GM12878 (cell line): Measurements from ENCODE around the gene ZFP36. TPM values are rescaled to one million over a fixed set of nuclear protein-coding genes. Genes with fewer than 3 reads are reported as not detected.

Source experiments
- ATAC-seq: fragments of 200-7000 bp; cut with Tn5 transposase; 3 replicates; pipeline ENCODE4 v1.9.1; 2020; ENCODE audit warnings: mild to moderate bottlenecking, moderate library complexity
- BruUV-seq: library from RNA; stranded (reverse); fragments of 400-500 nt; replicated peaks from 2 replicates; lab custom pipeline; 2021; lab: Mats Ljungman, UMichigan
- CTCF ChIA-PET: fragments of 300-600 bp; sonication (Branson Sonifier 250); formaldehyde crosslinking; extraction: SDS; loops from one replicate; lab custom pipeline; 2021; ENCODE audit warnings: inconsistent platforms; lab: Yijun Ruan, JAX
- POLR2A ChIA-PET: fragments of 350-600 bp; formaldehyde crosslinking; extraction: SDS; loops from one replicate; lab custom pipeline; 2021; ENCODE audit warnings: inconsistent platforms; lab: Charles Lee
- RAD21 ChIA-PET: fragments of 300-600 bp; sonication (Branson Sonifier 250); formaldehyde crosslinking; loops from one replicate; lab custom pipeline; 2023; ENCODE audit warnings: antibody characterized with exemption; ENCODE audit not compliant: unreplicated experiment; lab: Charles Lee
- SMC1A ChIA-PET: fragments of 300-600 bp; sonication (Branson Sonifier 250); formaldehyde crosslinking; loops from one replicate; lab custom pipeline; 2023; ENCODE audit not compliant: unreplicated experiment, uncharacterized antibody; lab: Charles Lee
- DNase-seq: peaks from one replicate; pipeline ENCODE4 v3.0.0-alpha.2; 2011; ENCODE audit warnings: low read depth, low spot score
- FAIRE-seq: peaks from 3 replicates; lab custom pipeline; 2011; peaks lifted over from hg19 to GRCh38; lab: Jason Lieb, UNC
- H2AFZ ChIP-seq: 2 replicates; pipeline ENCODE4 v1.6.0; 2011; ENCODE audit warnings: low read depth, low read length, control low read depth; ENCODE audit not compliant: control insufficient read depth
- H3K27ac ChIP-seq: 2 replicates; pipeline ENCODE4 v1.5.1; 2011; ENCODE audit warnings: control low read depth; ENCODE audit not compliant: control insufficient read depth, insufficient read depth
- H3K27me3 ChIP-seq, 2 experiments: replicated peaks in 1 of 2; 2 replicates each; pipeline versions ENCODE4 v1.6.0 to v1.6.1; 2011; ENCODE audit warnings: low read length in 1 of 2; ENCODE audit not compliant: control insufficient read depth in 2 of 2, insufficient read depth in 2 of 2
- H3K36me3 ChIP-seq, 2 experiments: 2 replicates each; pipeline ENCODE4 v1.5.1; 2011; ENCODE audit warnings: low read length in 1 of 2; ENCODE audit not compliant: control insufficient read depth in 2 of 2, insufficient read depth in 2 of 2
- H3K4me1 ChIP-seq: 2 replicates; pipeline ENCODE4 v1.6.1; 2011; ENCODE audit warnings: mild to moderate bottlenecking, low read length, moderate library complexity, mixed read lengths; ENCODE audit not compliant: control insufficient read depth, insufficient read depth
- H3K4me2 ChIP-seq: 2 replicates; pipeline ENCODE4 v1.6.0; 2011; ENCODE audit warnings: control low read depth; ENCODE audit not compliant: control insufficient read depth, insufficient read depth
- H3K4me3 ChIP-seq: fragments of 200-600 bp; sonication (generic); 2 replicates; pipeline ENCODE4 v1.5.1; 2016
- H3K79me2 ChIP-seq: 2 replicates; pipeline ENCODE4 v1.6.0; 2011; ENCODE audit warnings: low read length; ENCODE audit not compliant: control insufficient read depth, insufficient read depth
- H3K9ac ChIP-seq: 2 replicates; pipeline ENCODE4 v1.8.0; 2011; ENCODE audit warnings: low read length, control low read depth, mixed read lengths; ENCODE audit not compliant: control insufficient read depth, insufficient read depth
- H3K9me3 ChIP-seq: replicated peaks from 3 replicates; pipeline ENCODE4 v1.5.1; 2011; ENCODE audit warnings: mild to moderate bottlenecking, low read length; ENCODE audit not compliant: control insufficient read depth, insufficient read depth
- H4K20me1 ChIP-seq: 2 replicates; pipeline ENCODE4 v1.6.0; 2011; ENCODE audit not compliant: control insufficient read depth, insufficient read depth
- MTA3 ChIP-seq: IDR thresholded peaks from 2 replicates; pipeline ENCODE4 v1.6.1; 2012; ENCODE audit warnings: low read length, inconsistent platforms, borderline replicate concordance
- NFYB ChIP-seq: IDR thresholded peaks from 2 replicates; pipeline ENCODE4 v1.6.1; 2011; ENCODE audit warnings: low read depth, mild to moderate bottlenecking, low read length, improper control_type of control experiment, moderate library complexity; ENCODE audit not compliant: insufficient read depth
- POLR2AphosphoS5 ChIP-seq: IDR thresholded peaks from 2 replicates; pipeline ENCODE4 v1.6.1; 2011; ENCODE audit warnings: mild to moderate bottlenecking, low read length, inconsistent platforms
- RAD51 ChIP-seq: fragments of 450-650 bp; IDR thresholded peaks from 2 replicates; pipeline ENCODE4 v1.6.1; 2016; ENCODE audit warnings: moderate library complexity, mild to moderate bottlenecking, inconsistent platforms
- SIX5 ChIP-seq: IDR thresholded peaks from 2 replicates; pipeline ENCODE4 v1.6.1; 2011; ENCODE audit warnings: mild to moderate bottlenecking, low read depth, low read length, moderate library complexity; ENCODE audit not compliant: severe bottlenecking
- SMARCA5 ChIP-seq: fragments of 450-650 bp; IDR thresholded peaks from 2 replicates; pipeline ENCODE4 v1.6.1; 2017; ENCODE audit warnings: mild to moderate bottlenecking
- STAT1 ChIP-seq: fragments of 450-650 bp; conservative IDR thresholded peaks from 2 replicates; pipeline ENCODE4 v1.6.1; 2014; ENCODE audit warnings: antibody characterized with exemption, mild to moderate bottlenecking
- WRNIP1 ChIP-seq: IDR thresholded peaks from 2 replicates; pipeline ENCODE4 v1.6.1; 2011; ENCODE audit warnings: low read depth, low read length, improper control_type of control experiment, borderline replicate concordance
- WGBS: methylation state at CpG from one replicate; pipeline ENCODE4 v1.1.6; 2016; ENCODE audit warnings: low lambda C conversion rate; ENCODE audit not compliant: insufficient replicate concordance, insufficient coverage; ENCODE audit errors: missing lambda C conversion rate; 5-methylcytosine and 5-hydroxymethylcytosine counted together
- in situ Hi-C: fragments of 300-500 bp; cut with MboI; formaldehyde crosslinking; loops from 9 replicates; pipeline ENCODE4 v1.14.3; 2018; ENCODE audit warnings: mixed read lengths
- intact Hi-C: fragments of 100-400 bp; cut with micrococcal nuclease; formaldehyde crosslinking; loops from one replicate; pipeline ENCODE4 v1.14.2; 2022; ENCODE audit not compliant: unreplicated experiment
- polyA plus RNA-seq, 11 experiments: library from polyadenylated mRNA; depleted of rRNA in 4 of 11; unstranded in 6 of 11; stranded (reverse) in 5 of 11; fragments of >200 nt; fragmentation: Nextera tagmentation in 4 of 11; fragmentation: Illumina TruSeq in 1 of 11; extraction: Ambion mirVana in 4 of 11; extraction: Trizol in 1 of 11; gene quantifications; 1 replicate in 1 of 11; 2 replicates in 10 of 11; pipeline versions ENCODE4 v1.2.1 to v1.2.3, GENCODE V29; 2011 to 2016; ENCODE audit warnings: inconsistent platforms in 2 of 11, missing spikeins in 2 of 11, low read depth in 1 of 11
- total RNA-seq, 4 experiments: library from RNA; depleted of rRNA in 3 of 4; stranded (reverse); fragments of >200 nt in 3 of 4; fragmentation: Illumina TruSeq in 1 of 4; extraction: Trizol in 1 of 4; gene quantifications; 2 replicates each; pipeline versions ENCODE4 v1.2.1 to v1.2.3, GENCODE V29; 2013 to 2021
- TF ChIP-seq, protein P1 (sequence below): IDR thresholded peaks from 2 replicates; pipeline ENCODE4 v1.6.1; 2012; ENCODE audit warnings: mild to moderate bottlenecking, low read depth, low read length
- TF ChIP-seq, protein P2 (sequence below): IDR thresholded peaks from 2 replicates; pipeline ENCODE4 v1.6.1; 2011; ENCODE audit warnings: borderline replicate concordance, low read depth, mild to moderate bottlenecking, moderate library complexity, low read length; ENCODE audit not compliant: insufficient read depth, poor library complexity, severe bottlenecking

ZFP36 gene
- total and polyA plus RNA-seq, 10 of the 15 experiments (the other 5 are each of a cell fraction or from before 2014, with no cell fraction given) = 5.3 to 55.0 (median 18.1) TPM

DNA sequence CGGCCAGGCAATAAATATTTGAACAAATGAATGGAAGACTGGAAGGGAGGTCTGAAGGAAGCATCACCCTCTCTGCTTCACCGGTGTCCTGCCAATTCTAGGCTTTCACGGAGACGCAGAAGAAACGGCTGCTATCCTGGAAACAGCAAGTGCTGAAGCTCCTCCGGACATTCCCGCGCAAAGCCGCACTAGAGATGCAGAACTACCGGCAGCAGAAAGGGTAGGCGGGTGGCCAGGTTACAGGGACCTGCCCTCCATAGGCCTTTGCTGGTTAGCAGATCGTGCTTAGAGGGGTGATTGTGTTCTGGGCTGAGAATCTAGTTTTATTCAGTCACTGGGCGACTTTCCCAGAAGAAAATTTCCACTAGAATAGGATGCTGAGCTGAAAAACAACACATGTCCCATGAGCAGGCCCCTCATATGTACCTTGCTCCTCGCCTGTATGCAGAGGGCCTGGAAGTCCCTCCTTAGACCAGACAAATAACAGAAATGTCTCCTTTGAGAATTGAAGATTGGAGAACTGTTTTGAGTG lies 26.7 kb upstream of the ZFP36 start:
- Histone ChIP-seq H3K9me3 (no peaks in the 10 kb centered on the region), H3K4me1 (no peaks in the 10 kb centered on the region), H2AFZ (no peak overlapping the region), H3K79me2 (no peaks in the 10 kb centered on the region), H4K20me1 (no peaks in the 10 kb centered on the region), H3K27ac (no peak overlapping the region), H3K9ac (no peak overlapping the region), H3K36me3 (peaks cover 12 to 23% of the 10 kb centered on the region in 2 experiments; a peak in 3 of 4 replicates), H3K4me3 (no peak overlapping the region), H3K27me3 (no peaks in the 10 kb centered on the region), H3K4me2 (no peak overlapping the region)
- WGBS = 87% methylated on average over 14 of the region's 14 CpGs
- ChIA-PET RAD21 (no interaction called here), CTCF (no interaction called here), SMC1A (no interaction called here), POLR2A (interaction anchor here (0.6 kb wide), 1 partner anchor 601 kb away, joined by 4 read pairs; no protein-coding TSS in a partner anchor)
- no peak for DNase-seq
- no peak for ATAC-seq
- in situ Hi-C loops (no loop called here), intact Hi-C loops (no loop called here)
- TF ChIP-seq, protein P1, sequence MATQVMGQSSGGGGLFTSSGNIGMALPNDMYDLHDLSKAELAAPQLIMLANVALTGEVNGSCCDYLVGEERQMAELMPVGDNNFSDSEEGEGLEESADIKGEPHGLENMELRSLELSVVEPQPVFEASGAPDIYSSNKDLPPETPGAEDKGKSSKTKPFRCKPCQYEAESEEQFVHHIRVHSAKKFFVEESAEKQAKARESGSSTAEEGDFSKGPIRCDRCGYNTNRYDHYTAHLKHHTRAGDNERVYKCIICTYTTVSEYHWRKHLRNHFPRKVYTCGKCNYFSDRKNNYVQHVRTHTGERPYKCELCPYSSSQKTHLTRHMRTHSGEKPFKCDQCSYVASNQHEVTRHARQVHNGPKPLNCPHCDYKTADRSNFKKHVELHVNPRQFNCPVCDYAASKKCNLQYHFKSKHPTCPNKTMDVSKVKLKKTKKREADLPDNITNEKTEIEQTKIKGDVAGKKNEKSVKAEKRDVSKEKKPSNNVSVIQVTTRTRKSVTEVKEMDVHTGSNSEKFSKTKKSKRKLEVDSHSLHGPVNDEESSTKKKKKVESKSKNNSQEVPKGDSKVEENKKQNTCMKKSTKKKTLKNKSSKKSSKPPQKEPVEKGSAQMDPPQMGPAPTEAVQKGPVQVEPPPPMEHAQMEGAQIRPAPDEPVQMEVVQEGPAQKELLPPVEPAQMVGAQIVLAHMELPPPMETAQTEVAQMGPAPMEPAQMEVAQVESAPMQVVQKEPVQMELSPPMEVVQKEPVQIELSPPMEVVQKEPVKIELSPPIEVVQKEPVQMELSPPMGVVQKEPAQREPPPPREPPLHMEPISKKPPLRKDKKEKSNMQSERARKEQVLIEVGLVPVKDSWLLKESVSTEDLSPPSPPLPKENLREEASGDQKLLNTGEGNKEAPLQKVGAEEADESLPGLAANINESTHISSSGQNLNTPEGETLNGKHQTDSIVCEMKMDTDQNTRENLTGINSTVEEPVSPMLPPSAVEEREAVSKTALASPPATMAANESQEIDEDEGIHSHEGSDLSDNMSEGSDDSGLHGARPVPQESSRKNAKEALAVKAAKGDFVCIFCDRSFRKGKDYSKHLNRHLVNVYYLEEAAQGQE = no peak
- TF ChIP-seq POLR2AphosphoS5 (no peak), RAD51 (no peak), STAT1 (no peak), SIX5 (no peak), MTA3 (no peak), NFYB (no peak), WRNIP1 (no peak), SMARCA5 (no peak)
- TF ChIP-seq, protein P2, sequence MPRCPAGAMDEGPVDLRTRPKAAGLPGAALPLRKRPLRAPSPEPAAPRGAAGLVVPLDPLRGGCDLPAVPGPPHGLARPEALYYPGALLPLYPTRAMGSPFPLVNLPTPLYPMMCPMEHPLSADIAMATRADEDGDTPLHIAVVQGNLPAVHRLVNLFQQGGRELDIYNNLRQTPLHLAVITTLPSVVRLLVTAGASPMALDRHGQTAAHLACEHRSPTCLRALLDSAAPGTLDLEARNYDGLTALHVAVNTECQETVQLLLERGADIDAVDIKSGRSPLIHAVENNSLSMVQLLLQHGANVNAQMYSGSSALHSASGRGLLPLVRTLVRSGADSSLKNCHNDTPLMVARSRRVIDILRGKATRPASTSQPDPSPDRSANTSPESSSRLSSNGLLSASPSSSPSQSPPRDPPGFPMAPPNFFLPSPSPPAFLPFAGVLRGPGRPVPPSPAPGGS = no peak
- no peak for FAIRE-seq
- BruUV-seq = no TSS peak
